Right atrium auricular region (tissue), 2 donors: ENCODE measurements around the gene GATA3. TPM values are rescaled to one million over a fixed set of nuclear protein-coding genes. Genes with fewer than 3 reads are reported as not detected.

Experiments used
- DNase-seq: peaks from one replicate; pipeline ENCODE4 v3.0.0-alpha.2; 2019; ENCODE audit warnings: low spot score
- H3K27ac ChIP-seq, 2 donors: fragments of 200-600 bp; sonication (generic); 1 replicate in 1 of 2; 2 replicates in 1 of 2; pipeline ENCODE4 v1.5.1; 2016 to 2019
- H3K27me3 ChIP-seq, 2 donors: fragments of 200-600 bp; sonication (generic); one replicate each; pipeline versions ENCODE4 v1.5.1 to v1.6.0; 2017 to 2019
- H3K36me3 ChIP-seq: fragments of 200-600 bp; sonication (generic); one replicate; pipeline ENCODE4 v1.5.1; 2016
- H3K4me1 ChIP-seq, 2 donors: fragments of 200-600 bp; sonication (generic); one replicate each; pipeline versions ENCODE4 v1.5.1 to v1.6.0; 2017 to 2019
- H3K4me3 ChIP-seq, 2 donors: fragments of 200-600 bp; sonication (generic); 1 replicate in 1 of 2; 2 replicates in 1 of 2; pipeline ENCODE4 v1.5.1; 2017 to 2019; ENCODE audit warnings: mild to moderate bottlenecking in 1 of 2, moderate library complexity in 1 of 2
- H3K9me3 ChIP-seq, 2 donors: fragments of 200-600 bp; sonication (generic); one replicate each; pipeline ENCODE4 v1.5.1; 2019
- total RNA-seq, 2 donors: library from RNA; depleted of rRNA; stranded (reverse); fragments of >200 nt; gene quantifications; one replicate each; pipeline ENCODE4 v1.1.0, GENCODE V29; 2016
- TF ChIP-seq, protein P1 (sequence below), 2 donors: fragments of 200-600 bp; sonication (generic); IDR thresholded peaks; one replicate each; pipeline ENCODE4 v1.5.1; 2019; ENCODE audit warnings: antibody characterized with exemption in 2 of 2

The GATA3 gene
- total RNA-seq, 2 donors from 2014 or later: 0.52 to 1.4 TPM

GRCh38 chr10:8059191-8059936, 4.9 kb downstream of the GATA3 start:
- no peak for DNase-seq
- Histone ChIP-seq H3K4me1 (peaks cover 0 to 15% of the 10 kb centered on the region in 2 donors), H3K4me3 (no peak overlapping the region), H3K27ac (no peak overlapping the region), H3K27me3 (peaks cover 5 to 15% of the 10 kb centered on the region in 2 donors), H3K36me3 (no peaks in the 10 kb centered on the region), H3K9me3 (no peaks in the 10 kb centered on the region)
- TF ChIP-seq, protein P1, sequence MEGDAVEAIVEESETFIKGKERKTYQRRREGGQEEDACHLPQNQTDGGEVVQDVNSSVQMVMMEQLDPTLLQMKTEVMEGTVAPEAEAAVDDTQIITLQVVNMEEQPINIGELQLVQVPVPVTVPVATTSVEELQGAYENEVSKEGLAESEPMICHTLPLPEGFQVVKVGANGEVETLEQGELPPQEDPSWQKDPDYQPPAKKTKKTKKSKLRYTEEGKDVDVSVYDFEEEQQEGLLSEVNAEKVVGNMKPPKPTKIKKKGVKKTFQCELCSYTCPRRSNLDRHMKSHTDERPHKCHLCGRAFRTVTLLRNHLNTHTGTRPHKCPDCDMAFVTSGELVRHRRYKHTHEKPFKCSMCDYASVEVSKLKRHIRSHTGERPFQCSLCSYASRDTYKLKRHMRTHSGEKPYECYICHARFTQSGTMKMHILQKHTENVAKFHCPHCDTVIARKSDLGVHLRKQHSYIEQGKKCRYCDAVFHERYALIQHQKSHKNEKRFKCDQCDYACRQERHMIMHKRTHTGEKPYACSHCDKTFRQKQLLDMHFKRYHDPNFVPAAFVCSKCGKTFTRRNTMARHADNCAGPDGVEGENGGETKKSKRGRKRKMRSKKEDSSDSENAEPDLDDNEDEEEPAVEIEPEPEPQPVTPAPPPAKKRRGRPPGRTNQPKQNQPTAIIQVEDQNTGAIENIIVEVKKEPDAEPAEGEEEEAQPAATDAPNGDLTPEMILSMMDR (IDR thresholded peaks at IDR 0.05): no peak

DNA sequence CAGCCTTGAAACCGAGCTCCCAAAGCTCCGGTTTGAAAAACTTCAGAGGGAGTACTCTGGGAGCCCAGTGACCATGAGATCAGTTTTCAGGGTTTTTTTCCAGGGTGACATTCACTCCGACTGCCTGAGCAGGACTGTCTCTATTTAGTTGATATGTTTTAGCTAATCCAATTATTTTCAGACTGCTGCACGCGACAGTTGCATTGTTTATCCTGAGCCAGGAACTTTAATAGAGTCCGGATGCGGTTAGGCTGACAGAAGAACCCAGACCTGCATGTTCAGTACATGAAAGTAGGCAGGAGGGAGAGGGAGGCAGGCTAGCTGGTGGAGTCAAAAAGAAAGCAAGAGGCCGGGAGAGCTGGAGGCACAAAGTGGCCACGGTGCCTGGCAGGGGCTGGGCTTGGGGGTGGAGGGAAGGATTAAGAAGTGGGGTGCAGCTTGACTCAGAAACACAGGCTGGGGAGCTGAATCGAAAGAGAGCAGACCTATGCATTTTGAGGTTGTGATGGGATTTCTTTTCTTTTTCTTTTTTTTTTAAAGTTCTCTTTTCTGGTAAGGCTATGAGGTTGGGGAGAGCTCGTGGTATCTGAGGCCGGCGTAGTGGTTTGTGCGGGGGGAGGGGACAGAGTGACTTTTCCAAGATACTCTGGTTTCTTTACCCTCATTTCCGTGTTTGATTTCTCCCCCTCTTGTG, 5.7 kb downstream of the GATA3 start:
- no peak overlapping the region for H3K27ac ChIP-seq
- no peak overlapping the region for H3K4me3 ChIP-seq
- peaks cover 2 to 10% of the 10 kb centered on the region in 2 donors for H3K27me3 ChIP-seq
- TF ChIP-seq, protein P1 (IDR thresholded peaks at IDR 0.05): no peak
- no peaks in the 10 kb centered on the region for H3K36me3 ChIP-seq
- no peak for DNase-seq
- no peaks in the 10 kb centered on the region for H3K9me3 ChIP-seq
- H3K4me1 ChIP-seq: peaks cover 0 to 8% of the 10 kb centered on the region in 2 donors

GRCh38 chr10:8060704-8061121, 6.2 kb downstream of the GATA3 start:
- H3K36me3 ChIP-seq: no peaks in the 10 kb centered on the region
- H3K27ac ChIP-seq: no peak overlapping the region
- TF ChIP-seq, protein P1 (IDR thresholded peaks at IDR 0.05): no peak
- H3K4me3 ChIP-seq: no peak overlapping the region
- peaks cover 0 to 5% of the 10 kb centered on the region in 2 donors for H3K4me1 ChIP-seq
- peaks cover 0 to 5% of the 10 kb centered on the region in 2 donors for H3K27me3 ChIP-seq
- H3K9me3 ChIP-seq: no peaks in the 10 kb centered on the region
- DNase-seq: no peak

DNA sequence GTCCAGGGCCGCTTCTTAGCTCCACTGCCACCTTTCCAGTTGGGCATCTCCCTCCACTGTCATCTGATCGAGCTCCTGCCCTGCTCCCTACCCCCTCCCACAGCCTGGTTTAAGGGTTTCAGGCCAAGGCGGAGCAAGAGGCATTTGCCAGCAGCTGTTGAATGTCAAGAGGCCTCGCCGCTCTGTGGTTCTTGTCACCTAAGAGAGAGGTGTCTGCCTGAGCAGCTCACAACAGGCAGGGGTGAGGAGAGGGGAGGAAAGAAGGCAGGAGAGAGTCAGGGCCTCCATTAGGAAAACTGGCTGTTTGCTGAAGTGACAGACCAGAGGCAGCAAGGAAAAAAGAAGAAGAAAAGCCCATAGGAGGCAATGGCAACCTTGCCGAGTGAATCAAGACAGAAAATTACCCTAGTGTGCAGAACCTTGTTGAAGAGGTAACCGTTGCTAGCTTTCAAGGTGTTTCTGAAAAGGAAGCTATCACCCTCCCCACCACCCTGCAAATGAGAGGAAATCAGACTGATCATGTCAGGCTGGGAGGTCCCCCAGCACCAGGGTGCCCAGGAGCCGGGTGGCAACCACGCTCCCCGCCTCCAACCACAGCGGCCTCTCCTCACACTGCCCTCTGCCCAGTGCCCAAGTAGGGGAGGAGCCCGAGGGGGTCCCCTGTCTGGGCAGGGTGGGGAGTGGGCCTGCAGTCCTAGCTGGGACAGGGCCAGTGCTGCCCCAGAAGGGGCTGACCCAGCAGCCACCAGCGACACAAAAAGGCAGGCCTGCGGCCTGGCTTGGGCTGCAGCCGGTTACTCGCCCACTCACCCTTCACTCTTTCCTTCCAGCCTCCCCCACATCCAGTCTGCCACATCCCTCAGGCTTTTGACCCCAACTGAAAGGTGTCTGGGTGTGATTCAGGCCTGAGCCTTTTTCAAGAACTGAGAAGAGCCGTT, 7.1 kb downstream of the GATA3 start:
- TF ChIP-seq, protein P1 (IDR thresholded peaks at IDR 0.05): no peak
- no peaks in the 10 kb centered on the region for H3K9me3 ChIP-seq
- H3K36me3 ChIP-seq: no peaks in the 10 kb centered on the region
- H3K27ac ChIP-seq: no peak overlapping the region
- DNase-seq: no peak
- H3K4me3 ChIP-seq: no peak overlapping the region
- H3K27me3 ChIP-seq: no peaks in the 10 kb centered on the region
- peaks cover 0 to 5% of the 10 kb centered on the region in 2 donors for H3K4me1 ChIP-seq

DNA sequence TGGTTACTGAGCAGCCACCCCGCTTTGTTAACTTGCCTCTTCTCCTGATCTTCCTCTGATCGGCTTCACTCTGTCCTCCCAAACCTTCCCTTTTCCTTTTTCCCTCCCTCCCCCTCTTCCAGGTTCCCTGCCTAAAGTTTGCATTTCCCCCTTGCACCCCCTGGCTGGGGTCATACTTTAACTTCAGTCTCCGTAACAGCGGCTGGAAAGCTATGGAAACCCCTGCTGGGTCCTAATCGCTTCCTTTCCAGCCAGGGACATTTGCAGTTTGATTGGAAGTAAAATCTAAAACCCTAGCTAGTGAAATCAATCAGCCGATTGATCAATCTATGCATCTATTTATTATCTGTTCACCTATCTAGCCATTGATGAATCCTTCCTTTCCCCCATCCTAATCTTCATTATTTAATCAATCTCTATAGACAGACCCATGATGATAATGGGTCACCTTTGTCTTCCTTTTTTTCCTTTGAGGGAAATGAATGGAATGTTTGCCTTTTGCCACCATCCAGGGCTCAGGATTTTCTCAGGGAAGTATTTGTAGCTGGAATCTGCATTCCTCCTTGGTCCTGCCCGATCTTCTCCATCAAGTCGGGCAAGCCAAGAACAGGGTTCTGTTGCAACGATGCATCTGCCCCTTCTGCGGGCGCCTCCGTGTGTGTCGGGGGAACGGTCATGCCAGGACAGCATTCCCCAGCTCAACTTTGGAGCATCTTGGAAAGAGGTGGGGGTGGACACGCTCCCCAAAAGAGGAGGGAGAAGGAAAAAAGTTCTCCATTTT, 8.8 kb downstream of the GATA3 start:
- H3K36me3 ChIP-seq: no peaks in the 10 kb centered on the region
- peaks cover 0 to 3% of the 10 kb centered on the region in 2 donors for H3K4me1 ChIP-seq
- no peak overlapping the region for H3K4me3 ChIP-seq
- no peaks in the 10 kb centered on the region for H3K9me3 ChIP-seq
- TF ChIP-seq, protein P1 (IDR thresholded peaks at IDR 0.05): no peak
- H3K27me3 ChIP-seq: no peaks in the 10 kb centered on the region
- no peak for DNase-seq
- no peak overlapping the region for H3K27ac ChIP-seq
